OCI-LY1 (cell line): ENCODE measurements around the gene KLK2.

ENCODE experiments used
- H2AFZ ChIP-seq: fragments of 200-600 bp; sonication (generic), shearing (Covaris generic); 2 replicates; pipeline ENCODE4 v1.6.0; 2014; ENCODE audit warnings: antibody characterized with exemption, mild to moderate bottlenecking, low read length
- H3F3A ChIP-seq: fragments of 200-600 bp; sonication (generic), shearing (Covaris generic); 2 replicates; pipeline ENCODE4 v1.6.0; 2014; ENCODE audit warnings: mild to moderate bottlenecking, antibody characterized with exemption, low read length, moderate library complexity; ENCODE audit not compliant: insufficient read depth
- H3K27ac ChIP-seq: fragments of 200-600 bp; sonication (generic); 2 replicates; pipeline ENCODE4 v1.5.1; 2014; ENCODE audit warnings: low read length, mixed run types, mild to moderate bottlenecking, low read depth; ENCODE audit not compliant: poor library complexity, severe bottlenecking
- H3K27me3 ChIP-seq: fragments of 200-600 bp; sonication (generic); 2 replicates; pipeline ENCODE4 v1.6.0; 2014; ENCODE audit warnings: antibody characterized with exemption, mild to moderate bottlenecking, low read length, moderate library complexity; ENCODE audit not compliant: insufficient read depth
- H3K36me3 ChIP-seq: fragments of 200-600 bp; sonication (generic); 2 replicates; pipeline ENCODE4 v1.6.1; 2014; ENCODE audit warnings: mild to moderate bottlenecking, antibody characterized with exemption, low read length, moderate library complexity, mixed read lengths; ENCODE audit not compliant: insufficient read depth
- H3K4me1 ChIP-seq: fragments of 200-600 bp; sonication (generic); 2 replicates; pipeline ENCODE4 v1.5.1; 2014; ENCODE audit warnings: mild to moderate bottlenecking, low read length, moderate library complexity; ENCODE audit not compliant: insufficient read depth, severe bottlenecking
- H3K4me2 ChIP-seq: fragments of 200-600 bp; sonication (generic), shearing (Covaris generic); 2 replicates; pipeline ENCODE4 v1.6.1; 2014; ENCODE audit warnings: low read length
- H3K4me3 ChIP-seq: fragments of 200-600 bp; sonication (generic); 2 replicates; pipeline ENCODE4 v1.5.1; 2014; ENCODE audit warnings: low read length, low read depth, mild to moderate bottlenecking, mixed read lengths; ENCODE audit not compliant: poor library complexity, severe bottlenecking
- H3K79me2 ChIP-seq: fragments of 200-600 bp; shearing (Covaris generic); 2 replicates; pipeline ENCODE4 v1.6.1; 2016; ENCODE audit warnings: mixed run types, low read length, mixed read lengths; ENCODE audit not compliant: insufficient read depth
- H3K9ac ChIP-seq: fragments of 200-600 bp; sonication (generic), shearing (Covaris generic); 2 replicates; pipeline ENCODE4 v1.6.1; 2014; ENCODE audit warnings: mild to moderate bottlenecking, low read length, mixed read lengths
- H3K9me2 ChIP-seq: fragments of 200-600 bp; sonication (generic), shearing (Covaris generic); 2 replicates; pipeline ENCODE4 v1.6.1; 2014; ENCODE audit warnings: low read depth, mild to moderate bottlenecking, low read length, mixed read lengths
- H3K9me3 ChIP-seq: fragments of 200-600 bp; shearing (Covaris generic); 2 replicates; pipeline ENCODE4 v1.6.1; 2014; ENCODE audit warnings: low read length, mixed read lengths
- H4K20me1 ChIP-seq: fragments of 200-600 bp; sonication (generic), shearing (Covaris generic); 2 replicates; pipeline ENCODE4 v1.6.0; 2016; ENCODE audit warnings: mild to moderate bottlenecking, low read length; ENCODE audit not compliant: insufficient read depth
- EZH2 ChIP-seq: fragments of 200-600 bp; sonication (generic), shearing (Covaris generic); IDR thresholded peaks from 2 replicates; pipeline ENCODE4 v1.8.0; 2017; ENCODE audit warnings: borderline replicate concordance, mixed run types, mild to moderate bottlenecking, antibody characterized with exemption, low read length, moderate library complexity, mixed read lengths
- TF ChIP-seq, protein P1 (sequence below): fragments of 200-600 bp; sonication (generic), shearing (Covaris generic); IDR thresholded peaks from 2 replicates; pipeline ENCODE4 v1.5.1; 2017; ENCODE audit warnings: mild to moderate bottlenecking, antibody characterized with exemption, low read length, moderate library complexity, mixed read lengths

KLK2 gene

DNA sequence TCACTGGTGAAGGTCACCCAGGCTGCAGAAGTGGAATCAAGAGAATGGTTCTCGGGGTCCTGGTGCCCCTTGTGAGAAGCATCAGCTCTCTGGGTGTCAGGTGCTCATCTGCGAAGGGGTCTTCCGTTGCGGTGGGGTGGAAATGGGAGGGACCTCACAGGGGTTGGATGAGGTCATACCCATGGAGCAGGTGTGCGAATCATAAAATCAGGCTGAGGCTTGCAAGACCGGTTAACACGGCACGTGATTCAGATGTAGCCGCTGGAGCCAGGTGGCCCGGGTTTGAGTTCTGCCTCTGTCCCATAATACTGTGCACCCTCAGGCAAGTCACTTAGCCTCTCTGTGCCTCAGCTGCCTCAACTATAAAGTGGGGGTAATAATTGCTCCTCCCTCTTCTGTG is 35.9 kb upstream of the KLK2 start:
- TF ChIP-seq, protein P1, sequence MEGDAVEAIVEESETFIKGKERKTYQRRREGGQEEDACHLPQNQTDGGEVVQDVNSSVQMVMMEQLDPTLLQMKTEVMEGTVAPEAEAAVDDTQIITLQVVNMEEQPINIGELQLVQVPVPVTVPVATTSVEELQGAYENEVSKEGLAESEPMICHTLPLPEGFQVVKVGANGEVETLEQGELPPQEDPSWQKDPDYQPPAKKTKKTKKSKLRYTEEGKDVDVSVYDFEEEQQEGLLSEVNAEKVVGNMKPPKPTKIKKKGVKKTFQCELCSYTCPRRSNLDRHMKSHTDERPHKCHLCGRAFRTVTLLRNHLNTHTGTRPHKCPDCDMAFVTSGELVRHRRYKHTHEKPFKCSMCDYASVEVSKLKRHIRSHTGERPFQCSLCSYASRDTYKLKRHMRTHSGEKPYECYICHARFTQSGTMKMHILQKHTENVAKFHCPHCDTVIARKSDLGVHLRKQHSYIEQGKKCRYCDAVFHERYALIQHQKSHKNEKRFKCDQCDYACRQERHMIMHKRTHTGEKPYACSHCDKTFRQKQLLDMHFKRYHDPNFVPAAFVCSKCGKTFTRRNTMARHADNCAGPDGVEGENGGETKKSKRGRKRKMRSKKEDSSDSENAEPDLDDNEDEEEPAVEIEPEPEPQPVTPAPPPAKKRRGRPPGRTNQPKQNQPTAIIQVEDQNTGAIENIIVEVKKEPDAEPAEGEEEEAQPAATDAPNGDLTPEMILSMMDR = no peak
- TF ChIP-seq EZH2 = no peak

DNA sequence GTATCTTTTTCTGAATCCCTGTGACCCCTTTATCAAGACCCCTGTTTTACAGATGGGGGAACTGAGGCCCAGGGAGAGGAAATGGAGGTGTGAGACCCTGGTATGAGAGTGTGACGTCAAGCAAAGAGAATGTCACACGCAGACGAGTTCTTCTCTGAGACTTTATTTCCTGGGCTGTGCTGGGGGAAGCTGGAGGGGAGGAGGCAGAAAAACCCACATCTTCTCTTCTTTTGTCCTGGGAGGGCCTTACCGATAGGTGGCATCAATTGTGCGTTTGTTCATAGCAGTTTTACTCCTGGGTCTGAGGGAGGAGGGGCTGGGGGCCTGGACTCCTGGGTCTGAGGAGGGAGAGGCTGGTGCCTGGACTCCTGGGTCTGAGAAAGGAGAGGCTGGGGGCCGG is 35.0 kb upstream of the KLK2 start:
- Histone ChIP-seq H3K9ac (no peak overlapping the region), H3K4me1 (peaks cover 10% of the 10 kb centered on the region), H3K27me3 (peaks cover 4% of the 10 kb centered on the region; the same call in 1 of the 2 replicates), H2AFZ (no peak overlapping the region), H3K27ac (no peak overlapping the region), H3K9me2 (no peaks in the 10 kb centered on the region), H3K4me3 (no peak overlapping the region), H4K20me1 (no peaks in the 10 kb centered on the region), H3K36me3 (no peaks in the 10 kb centered on the region), H3K4me2 (no peak overlapping the region), H3K9me3 (no peaks in the 10 kb centered on the region), H3F3A (no peaks in the 10 kb centered on the region), H3K79me2 (no peaks in the 10 kb centered on the region)
- TF ChIP-seq, protein P1 = peak; percentile 32
- no peak for TF ChIP-seq EZH2

More for the DNA sequence above, 35.9 kb upstream of the KLK2 start:
- Histone ChIP-seq H3K9me2 (no peaks in the 10 kb centered on the region), H3K27ac (no peak overlapping the region), H3K79me2 (no peaks in the 10 kb centered on the region), H2AFZ (no peak overlapping the region), H4K20me1 (no peaks in the 10 kb centered on the region), H3F3A (no peaks in the 10 kb centered on the region), H3K4me3 (no peak overlapping the region), H3K27me3 (peaks cover 4% of the 10 kb centered on the region; the same call in 1 of the 2 replicates), H3K4me2 (no peak overlapping the region), H3K9ac (no peak overlapping the region), H3K4me1 (peaks cover 10% of the 10 kb centered on the region), H3K9me3 (no peaks in the 10 kb centered on the region), H3K36me3 (no peaks in the 10 kb centered on the region)

DNA sequence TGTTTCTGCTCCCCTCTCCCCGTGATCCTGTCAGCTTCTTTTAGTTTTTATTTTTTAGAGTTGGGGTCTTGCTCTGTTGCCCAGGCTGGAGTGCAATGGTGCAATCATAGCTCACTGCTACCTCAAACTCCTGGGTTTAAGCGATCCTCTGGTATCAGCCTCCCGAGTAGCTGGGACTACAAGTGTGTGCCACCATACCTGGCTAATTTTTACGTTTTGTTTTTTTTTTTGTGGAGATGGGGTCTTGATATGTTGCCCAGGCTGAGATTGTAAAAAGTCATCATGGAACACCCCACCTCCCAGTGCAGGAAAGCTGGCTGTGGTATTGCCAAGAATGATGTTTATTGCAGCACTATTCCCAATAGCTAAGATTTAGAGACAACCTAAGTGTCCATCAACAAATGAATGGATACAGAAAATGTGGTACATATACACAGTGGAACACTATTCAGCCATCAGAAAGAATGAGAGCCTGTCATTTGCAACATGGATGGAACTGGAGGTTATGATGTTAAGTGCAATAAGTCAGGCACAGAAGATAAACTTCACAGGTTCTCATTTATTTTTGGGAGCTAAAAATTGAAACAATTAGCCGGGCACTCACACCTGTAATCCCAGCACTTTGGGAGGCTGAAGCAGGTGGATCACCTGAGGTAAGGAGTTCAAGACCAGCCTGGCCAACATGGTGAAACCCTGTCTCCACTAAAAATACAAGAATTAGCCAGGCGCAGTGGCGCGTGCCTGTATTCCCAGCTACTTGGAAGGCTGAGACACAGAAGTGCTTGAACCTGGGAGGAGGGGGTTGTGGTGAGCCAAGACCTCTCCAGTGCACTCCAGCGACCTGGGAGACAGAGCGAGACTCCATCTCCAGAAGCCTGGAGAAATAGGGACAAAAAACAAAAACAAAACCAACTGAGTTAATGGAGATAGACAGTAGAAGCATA is 33.3 kb upstream of the KLK2 start:
- no peaks in the 10 kb centered on the region for H3K9me2 ChIP-seq
- H3K9me3 ChIP-seq = no peaks in the 10 kb centered on the region
- H3K4me3 ChIP-seq = no peak overlapping the region
- H4K20me1 ChIP-seq = no peaks in the 10 kb centered on the region
- H3K36me3 ChIP-seq = no peaks in the 10 kb centered on the region
- H3K9ac ChIP-seq = no peak overlapping the region
- peaks cover 2% of the 10 kb centered on the region; the same call in 1 of the 2 replicates for H3K27me3 ChIP-seq
- no peaks in the 10 kb centered on the region for H3F3A ChIP-seq
- no peak overlapping the region for H2AFZ ChIP-seq
- no peak overlapping the region for H3K27ac ChIP-seq
- TF ChIP-seq EZH2 = no peak
- TF ChIP-seq, protein P1 = no peak
- H3K4me1 ChIP-seq = peaks cover 10% of the 10 kb centered on the region
- no peak overlapping the region for H3K4me2 ChIP-seq
- no peaks in the 10 kb centered on the region for H3K79me2 ChIP-seq
